CD8-positive, alpha-beta memory T cell (primary cell): ENCODE data around the gene SHQ1. TPM values are rescaled to one million over a fixed set of nuclear protein-coding genes. Genes with fewer than 3 reads are reported as not detected.

Experiments used
- CTCF ChIA-PET: fragments of 350-600 bp; sonication (Branson Sonifier 250); formaldehyde crosslinking; loops from one replicate; lab custom pipeline; 2021; ENCODE audit warnings: antibody characterized with exemption; lab: Charles Lee
- POLR2A ChIA-PET: fragments of 350-600 bp; sonication (Branson Sonifier 250); formaldehyde crosslinking; loops from one replicate; lab custom pipeline; 2021; ENCODE audit warnings: antibody characterized with exemption; lab: Charles Lee
- DNase-seq, 5 donors: peaks; one replicate each; pipeline versions ENCODE4 v3.0.0 to v3.0.0-alpha.2; 2020 to 2022; ENCODE audit warnings: mixed read lengths in 1 of 5
- H3K27ac ChIP-seq: one replicate; pipeline ENCODE4 v1.7.0; 2013; ENCODE audit warnings: low read depth, mild to moderate bottlenecking, low read length, moderate library complexity
- H3K27me3 ChIP-seq: 2 replicates; pipeline ENCODE4 v1.7.0; 2013; ENCODE audit warnings: low read length, mild to moderate bottlenecking; ENCODE audit not compliant: insufficient read depth, poor library complexity, severe bottlenecking
- H3K36me3 ChIP-seq: 2 replicates; pipeline ENCODE4 v1.7.0; 2013; ENCODE audit warnings: mild to moderate bottlenecking, low read length, moderate library complexity; ENCODE audit not compliant: insufficient read depth
- H3K4me1 ChIP-seq: 2 replicates; pipeline ENCODE4 v1.7.0; 2013; ENCODE audit warnings: mild to moderate bottlenecking, low read length, moderate library complexity; ENCODE audit not compliant: insufficient read depth
- H3K4me3 ChIP-seq: 2 replicates; pipeline ENCODE4 v1.7.0; 2013; ENCODE audit warnings: mild to moderate bottlenecking, low read length
- H3K9me3 ChIP-seq: 2 replicates; pipeline ENCODE4 v1.7.0; 2013; ENCODE audit warnings: mild to moderate bottlenecking, low read length
- H3K27ac Mint-ChIP-seq, 8 donors: one replicate each; pipeline ENCODE4 v1.8.0; 2020 to 2021; ENCODE audit warnings: mixed read lengths in 8 of 8, mild to moderate bottlenecking in 6 of 8, inconsistent platforms in 3 of 8, moderate library complexity in 3 of 8
- H3K27me3 Mint-ChIP-seq, 2 donors: one replicate each; pipeline ENCODE4 v1.8.0; 2020 to 2021; ENCODE audit warnings: mixed read lengths in 2 of 2, mild to moderate bottlenecking in 1 of 2, moderate library complexity in 1 of 2
- H3K36me3 Mint-ChIP-seq, 3 donors: one replicate each; pipeline ENCODE4 v1.8.0; 2020 to 2021; ENCODE audit warnings: mixed read lengths in 3 of 3, inconsistent platforms in 1 of 3, mild to moderate bottlenecking in 1 of 3
- H3K4me1 Mint-ChIP-seq, 3 donors: one replicate each; pipeline ENCODE4 v1.8.0; 2020 to 2021; ENCODE audit warnings: mixed read lengths in 3 of 3, inconsistent platforms in 1 of 3, mild to moderate bottlenecking in 1 of 3
- H3K4me3 Mint-ChIP-seq, 7 donors: one replicate each; pipeline ENCODE4 v1.8.0; 2020 to 2021; ENCODE audit warnings: mixed read lengths in 7 of 7, mild to moderate bottlenecking in 6 of 7, moderate library complexity in 4 of 7, inconsistent platforms in 2 of 7
- H3K9me3 Mint-ChIP-seq, 5 donors: one replicate each; pipeline ENCODE4 v1.8.0; 2020 to 2022; ENCODE audit warnings: mixed read lengths in 5 of 5, mild to moderate bottlenecking in 3 of 5, moderate library complexity in 2 of 5, inconsistent platforms in 1 of 5
- polyA plus RNA-seq: library from polyadenylated mRNA; unstranded; fragments of 300-500 nt; fragmentation: Illumina TruSeq; gene quantifications from one replicate; pipeline ENCODE4 v1.2.3, GENCODE V29; 2021
- total RNA-seq, 2 experiments: library from RNA; stranded (reverse); gene quantifications; one replicate each; pipeline ENCODE4 v1.2.3, GENCODE V29; 2021

The SHQ1 gene
- total and polyA plus RNA-seq, 3 experiments from 2014 or later: 36.0 to 44.9 (median 37.7) TPM

- Mint-ChIP-seq H3K36me3 (peaks cover 8 to 74% (median 32%) of the 10 kb centered on the region in 3 donors), H3K27me3 (no peaks in the 10 kb centered on the region), H3K4me1 (peaks cover 4 to 22% (median 9%) of the 10 kb centered on the region in 3 donors), H3K4me3 (no peak overlapping the region), H3K9me3 (no peaks in the 10 kb centered on the region), H3K27ac (no peak overlapping the region)
- no peaks in the 10 kb centered on the region for H3K9me3 ChIP-seq
- DNase-seq: no peak
- H3K36me3 ChIP-seq: peaks cover 31% of the 10 kb centered on the region
- no peaks in the 10 kb centered on the region for H3K4me1 ChIP-seq
- H3K4me3 ChIP-seq: no peak overlapping the region
- CTCF ChIA-PET: no interaction called here
- H3K27me3 ChIP-seq: no peaks in the 10 kb centered on the region
- POLR2A ChIA-PET: no interaction called here
- no peak overlapping the region for H3K27ac ChIP-seq
These were observed 9.2 kb downstream of the SHQ1 start for GRCh38 chr3:72839057-72839456.

DNA sequence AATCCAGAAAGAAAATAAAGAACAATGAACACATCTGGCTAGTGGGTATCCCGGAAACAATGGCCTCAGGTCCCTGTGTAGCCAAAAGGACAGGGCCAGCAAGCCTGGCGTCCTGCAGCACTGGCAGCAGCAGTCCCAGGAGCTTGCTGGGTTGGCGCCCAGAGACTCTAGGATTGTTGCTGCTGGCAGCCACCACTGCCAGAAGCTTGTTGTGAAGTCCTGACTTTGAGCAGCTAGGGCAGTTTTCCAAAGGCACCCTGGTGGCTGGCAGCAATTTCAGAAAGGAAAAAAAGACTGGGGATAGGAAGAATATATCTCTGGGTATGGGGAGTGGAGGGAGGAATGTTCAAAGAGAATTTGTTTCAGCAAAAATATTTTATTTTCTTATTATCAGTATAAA is 11.3 kb downstream of the SHQ1 start:
- ChIA-PET CTCF (interaction anchor here (1.3 kb wide), 1 partner anchor 15 kb away, joined by 6 read pairs; no protein-coding TSS in a partner anchor), POLR2A (interaction anchor here (0.5 kb wide), 1 partner anchor 1134 kb away, joined by 8 read pairs; no protein-coding TSS in a partner anchor)
- no peaks in the 10 kb centered on the region for H3K27me3 Mint-ChIP-seq
- peaks cover 8 to 73% (median 28%) of the 10 kb centered on the region in 3 donors for H3K36me3 Mint-ChIP-seq
- H3K4me1 Mint-ChIP-seq: peaks cover 0 to 19% (median 6%) of the 10 kb centered on the region in 3 donors
- H3K4me1 ChIP-seq: no peaks in the 10 kb centered on the region
- peaks cover 28% of the 10 kb centered on the region for H3K36me3 ChIP-seq
- no peak overlapping the region for H3K27ac Mint-ChIP-seq
- no peak overlapping the region for H3K4me3 Mint-ChIP-seq
- H3K4me3 ChIP-seq: no peak overlapping the region
- no peak overlapping the region for H3K27ac ChIP-seq
- no peaks in the 10 kb centered on the region for H3K27me3 ChIP-seq
- H3K9me3 Mint-ChIP-seq: no peaks in the 10 kb centered on the region
- no peak for DNase-seq
- no peaks in the 10 kb centered on the region for H3K9me3 ChIP-seq

- Mint-ChIP-seq H3K36me3 (peaks cover 8 to 73% (median 31%) of the 10 kb centered on the region in 3 donors), H3K4me1 (peaks cover 0 to 19% (median 6%) of the 10 kb centered on the region in 3 donors), H3K27me3 (no peaks in the 10 kb centered on the region), H3K4me3 (no peak overlapping the region), H3K27ac (no peak overlapping the region), H3K9me3 (no peaks in the 10 kb centered on the region)
- H3K27ac ChIP-seq: no peak overlapping the region
- ChIA-PET POLR2A (interaction anchor here (0.5 kb wide), 1 partner anchor 1134 kb away, joined by 8 read pairs; no protein-coding TSS in a partner anchor), CTCF (no interaction called here)
- no peak overlapping the region for H3K4me3 ChIP-seq
- H3K4me1 ChIP-seq: no peaks in the 10 kb centered on the region
- DNase-seq: no peak
- H3K36me3 ChIP-seq: peaks cover 24% of the 10 kb centered on the region
- H3K27me3 ChIP-seq: no peaks in the 10 kb centered on the region
- no peaks in the 10 kb centered on the region for H3K9me3 ChIP-seq
These were observed 11.8 kb downstream of the SHQ1 start for GRCh38 chr3:72836416-72836815.

GRCh38 chr3:72830452-72831223 is 17.6 kb downstream of the SHQ1 start:
- H3K27ac ChIP-seq: no peak overlapping the region
- DNase-seq: no peak
- peaks cover 8% of the 10 kb centered on the region for H3K36me3 ChIP-seq
- peak overlapping the region in 1 of 8 donors; percentile 8 for H3K27ac Mint-ChIP-seq
- no peaks in the 10 kb centered on the region for H3K9me3 ChIP-seq
- no peaks in the 10 kb centered on the region for H3K9me3 Mint-ChIP-seq
- no peak overlapping the region for H3K4me3 Mint-ChIP-seq
- H3K27me3 ChIP-seq: no peaks in the 10 kb centered on the region
- H3K4me3 ChIP-seq: no peak overlapping the region
- H3K4me1 ChIP-seq: no peaks in the 10 kb centered on the region
- H3K36me3 Mint-ChIP-seq: peaks cover 4 to 71% (median 40%) of the 10 kb centered on the region in 3 donors
- ChIA-PET CTCF (interaction anchor here (1.1 to 1.5 kb wide), 2 partner anchors 8 to 164 kb away, joined by 4 to 7 read pairs; no protein-coding TSS in a partner anchor), POLR2A (no interaction called here)
- H3K4me1 Mint-ChIP-seq: peaks cover 6 to 20% (median 7%) of the 10 kb centered on the region in 3 donors
- H3K27me3 Mint-ChIP-seq: peaks cover 0 to 1% of the 10 kb centered on the region in 2 donors

DNA sequence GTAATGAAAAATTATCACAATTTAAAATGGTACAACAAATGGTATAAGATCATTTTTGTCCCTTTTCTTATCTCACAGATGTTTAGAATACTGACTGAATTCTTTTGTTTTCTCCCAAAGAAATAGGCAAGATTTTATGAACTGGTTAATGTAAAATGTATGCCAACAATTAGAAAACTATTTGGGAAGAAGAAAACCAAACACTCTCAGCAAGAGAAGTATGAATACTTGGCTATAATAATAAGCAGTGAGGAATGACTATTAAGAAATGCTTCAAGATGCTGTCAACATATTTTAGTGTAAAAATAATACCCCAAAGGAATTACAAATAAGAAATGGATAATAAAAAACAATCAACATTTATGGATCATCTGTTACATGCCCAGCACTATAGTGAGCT is 18.5 kb downstream of the SHQ1 start:
- Histone ChIP-seq H3K27me3 (no peaks in the 10 kb centered on the region), H3K4me3 (no peak overlapping the region), H3K4me1 (no peaks in the 10 kb centered on the region), H3K27ac (no peak overlapping the region), H3K36me3 (peaks cover 5% of the 10 kb centered on the region), H3K9me3 (no peaks in the 10 kb centered on the region)
- CTCF ChIA-PET: no interaction called here
- Mint-ChIP-seq H3K4me1 (peaks cover 5 to 14% (median 7%) of the 10 kb centered on the region in 3 donors), H3K9me3 (no peaks in the 10 kb centered on the region), H3K27ac (no peak overlapping the region), H3K36me3 (peaks cover 4 to 64% (median 34%) of the 10 kb centered on the region in 3 donors), H3K4me3 (no peak overlapping the region), H3K27me3 (peaks cover 0 to 1% of the 10 kb centered on the region in 2 donors)
- DNase-seq: no peak
- POLR2A ChIA-PET: no interaction called here

DNA sequence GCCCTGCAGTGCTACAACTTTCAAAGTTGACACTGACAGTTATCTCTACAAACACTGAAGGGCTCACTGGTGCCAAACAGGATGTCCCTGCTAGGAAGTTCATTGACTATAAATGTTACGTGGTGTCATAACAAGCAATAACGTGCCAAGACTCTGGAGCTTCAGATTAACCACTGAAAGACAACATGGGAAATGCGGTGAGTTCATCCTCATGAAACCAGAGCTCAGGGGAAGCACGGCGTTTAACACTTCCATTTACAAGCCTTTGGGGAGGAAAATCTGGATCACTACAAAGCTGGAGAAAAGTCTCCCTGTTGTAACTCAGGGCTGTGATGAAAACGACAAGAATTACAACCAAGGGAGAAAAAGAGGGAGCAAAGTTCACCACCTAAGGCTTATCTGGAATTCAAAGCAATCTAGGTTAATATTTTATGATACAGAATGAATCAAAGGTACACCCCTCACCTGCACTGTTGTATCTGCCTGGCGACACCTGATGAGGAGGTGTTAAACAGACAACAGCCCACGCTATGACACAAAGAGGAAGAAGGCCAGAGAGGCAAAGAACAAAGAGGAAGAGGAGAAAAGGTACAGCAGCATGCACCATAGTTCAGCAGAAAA is 27.0 kb downstream of the SHQ1 start:
- peak in 1 of 5 donors; percentile 15 for DNase-seq

GRCh38 chr3:72820415-72820814 is 27.8 kb downstream of the SHQ1 start:
- Histone ChIP-seq H3K27ac (no peak overlapping the region), H3K27me3 (no peaks in the 10 kb centered on the region), H3K36me3 (no peaks in the 10 kb centered on the region), H3K4me1 (peaks cover 23% of the 10 kb centered on the region), H3K4me3 (no peak overlapping the region), H3K9me3 (no peaks in the 10 kb centered on the region)
- Mint-ChIP-seq H3K9me3 (no peaks in the 10 kb centered on the region), H3K36me3 (peaks cover 0 to 38% (median 10%) of the 10 kb centered on the region in 3 donors), H3K4me1 (peaks cover 0 to 4% (median 3%) of the 10 kb centered on the region in 3 donors), H3K27ac (no peak overlapping the region), H3K27me3 (no peaks in the 10 kb centered on the region), H3K4me3 (no peak overlapping the region)
- POLR2A ChIA-PET: no interaction called here
- DNase-seq: no peak
- CTCF ChIA-PET: interaction anchor here (1.1 to 2.8 kb wide), 5 partner anchors 12 to 1109 kb away, joined by 3 to 25 read pairs (median 4); no protein-coding TSS in a partner anchor

More for the DNA sequence above, 27.0 kb downstream of the SHQ1 start:
- H3K36me3 ChIP-seq: no peaks in the 10 kb centered on the region
- POLR2A ChIA-PET: no interaction called here
- no peak overlapping the region for H3K4me3 ChIP-seq
- no peaks in the 10 kb centered on the region for H3K9me3 ChIP-seq
- Mint-ChIP-seq H3K4me3 (no peak overlapping the region), H3K27ac (no peak overlapping the region), H3K9me3 (no peaks in the 10 kb centered on the region), H3K27me3 (no peaks in the 10 kb centered on the region), H3K36me3 (peaks cover 0 to 33% (median 7%) of the 10 kb centered on the region in 3 donors), H3K4me1 (peaks cover 0 to 4% (median 3%) of the 10 kb centered on the region in 3 donors)
- H3K27me3 ChIP-seq: no peaks in the 10 kb centered on the region
- CTCF ChIA-PET: interaction anchor here (0.9 to 4.1 kb wide), 12 partner anchors 8 to 1110 kb away, joined by 3 to 52 read pairs (median 4); no protein-coding TSS in a partner anchor
- no peak overlapping the region for H3K27ac ChIP-seq
- H3K4me1 ChIP-seq: peaks cover 23% of the 10 kb centered on the region
